GM19025 (cell line): Measurements from ENCODE around the gene NOP14.
"Not testable (repeated sequence)": the region's sequence is repeated elsewhere in the genome, so short reads cannot be mapped to it uniquely, and the experiment has no call there.

Source experiments
- ATAC-seq: cut with Tn5 transposase; IDR thresholded peaks from one replicate; pipeline ENCODE4 v1.9.1; 2021; ENCODE audit warnings: mild to moderate bottlenecking, low read depth, moderate library complexity; ENCODE audit not compliant: unreplicated experiment

The NOP14 gene

DNA sequence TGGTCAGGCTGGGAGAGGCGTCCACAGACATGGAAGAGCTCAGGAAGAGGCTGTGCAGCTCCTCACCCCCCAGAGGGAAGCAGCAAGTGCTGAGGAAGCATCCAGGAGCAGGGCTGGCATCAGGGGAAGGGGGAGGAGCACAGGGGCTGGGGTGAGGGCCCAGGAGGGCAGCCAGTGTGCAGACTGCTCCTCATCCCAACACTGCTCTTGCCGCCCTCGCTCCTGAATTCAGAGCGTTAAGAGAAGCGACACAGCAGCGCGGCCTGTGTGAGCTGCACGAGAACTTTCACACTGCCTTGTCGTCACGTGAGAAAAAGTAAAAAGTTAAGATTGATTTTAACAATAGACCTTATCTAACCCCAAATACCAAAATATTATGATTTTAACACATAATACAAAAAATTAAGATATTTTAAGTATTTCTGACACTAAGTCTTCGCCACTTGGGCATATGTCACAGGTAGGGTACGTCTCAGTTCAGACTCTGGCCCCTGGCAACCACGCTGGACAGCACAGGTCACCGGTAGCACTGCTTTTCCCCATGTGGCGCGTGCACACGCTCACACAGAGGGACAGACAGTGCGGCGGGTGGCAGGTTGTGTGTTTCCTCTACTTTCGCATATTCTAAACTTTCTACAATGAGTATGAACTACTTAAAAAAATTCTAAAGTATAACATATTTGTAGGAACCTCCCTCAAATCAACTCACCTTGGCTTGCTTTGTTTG is 19.7 kb downstream of the NOP14 start:
- no peak for ATAC-seq

DNA sequence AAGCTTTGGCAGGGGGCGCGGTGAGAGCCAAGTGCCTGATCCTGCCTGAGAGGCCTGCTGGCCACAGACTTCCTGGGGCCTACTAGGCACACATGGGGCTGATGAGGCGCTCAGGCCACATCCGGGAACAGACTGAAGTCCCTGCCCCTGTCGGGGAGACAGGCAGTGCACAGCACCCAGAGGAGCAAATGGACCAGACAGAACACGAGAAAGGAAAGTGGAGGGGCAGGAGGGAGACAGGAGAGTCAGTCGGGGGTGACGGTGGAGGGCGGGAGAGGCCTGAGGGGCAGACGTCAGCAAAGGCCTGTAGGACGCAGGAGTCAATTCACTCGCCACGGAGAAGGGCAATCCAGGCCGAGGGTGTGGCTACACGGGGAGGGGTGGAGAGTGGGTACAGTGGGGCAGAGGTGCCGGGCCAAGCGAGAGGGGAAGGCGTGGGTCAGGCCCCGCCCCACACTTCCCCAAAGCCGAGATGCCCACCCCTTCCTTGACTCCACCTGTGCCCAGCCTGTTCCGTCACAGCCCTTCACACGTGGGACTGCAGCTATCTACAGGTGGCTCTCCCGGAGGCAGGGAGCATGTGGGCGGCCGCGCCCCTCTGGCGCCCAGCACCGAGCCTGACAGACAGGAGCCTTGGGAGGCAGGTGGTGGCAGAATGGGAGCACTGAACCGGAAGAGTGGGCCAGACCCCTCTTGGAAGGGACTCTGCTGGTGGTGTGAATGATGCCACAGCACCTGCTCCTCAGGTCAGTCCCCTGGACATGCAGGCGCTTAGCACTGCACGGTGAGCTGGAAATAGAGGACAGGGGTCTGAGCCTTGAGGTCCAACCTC is 20.5 kb downstream of the NOP14 start:
- ATAC-seq = no peak

DNA sequence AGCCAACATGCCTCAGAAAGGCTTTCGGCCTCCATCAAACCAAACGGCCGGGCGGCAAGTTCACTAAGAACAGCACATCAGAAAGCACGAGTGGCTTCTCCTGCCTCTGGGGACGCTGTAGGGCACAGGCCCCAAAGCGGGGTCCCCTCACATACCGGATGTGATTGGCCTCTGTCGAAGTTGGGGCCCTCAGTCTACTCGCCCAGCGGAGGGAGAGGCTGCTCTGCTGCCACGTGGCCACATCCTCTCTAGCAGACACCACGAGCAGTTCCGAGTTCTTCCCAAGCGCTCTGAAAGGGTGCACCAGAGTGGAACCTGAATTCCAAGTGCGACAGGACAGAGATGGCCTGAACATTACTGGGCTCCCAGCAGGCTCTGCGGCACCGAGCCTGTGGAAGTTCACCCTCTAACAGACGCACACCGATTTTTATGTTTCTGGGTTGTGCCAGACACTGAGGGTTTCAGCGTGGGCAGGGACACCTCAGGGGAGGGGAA is 21.1 kb downstream of the NOP14 start:
- ATAC-seq = no peak

DNA sequence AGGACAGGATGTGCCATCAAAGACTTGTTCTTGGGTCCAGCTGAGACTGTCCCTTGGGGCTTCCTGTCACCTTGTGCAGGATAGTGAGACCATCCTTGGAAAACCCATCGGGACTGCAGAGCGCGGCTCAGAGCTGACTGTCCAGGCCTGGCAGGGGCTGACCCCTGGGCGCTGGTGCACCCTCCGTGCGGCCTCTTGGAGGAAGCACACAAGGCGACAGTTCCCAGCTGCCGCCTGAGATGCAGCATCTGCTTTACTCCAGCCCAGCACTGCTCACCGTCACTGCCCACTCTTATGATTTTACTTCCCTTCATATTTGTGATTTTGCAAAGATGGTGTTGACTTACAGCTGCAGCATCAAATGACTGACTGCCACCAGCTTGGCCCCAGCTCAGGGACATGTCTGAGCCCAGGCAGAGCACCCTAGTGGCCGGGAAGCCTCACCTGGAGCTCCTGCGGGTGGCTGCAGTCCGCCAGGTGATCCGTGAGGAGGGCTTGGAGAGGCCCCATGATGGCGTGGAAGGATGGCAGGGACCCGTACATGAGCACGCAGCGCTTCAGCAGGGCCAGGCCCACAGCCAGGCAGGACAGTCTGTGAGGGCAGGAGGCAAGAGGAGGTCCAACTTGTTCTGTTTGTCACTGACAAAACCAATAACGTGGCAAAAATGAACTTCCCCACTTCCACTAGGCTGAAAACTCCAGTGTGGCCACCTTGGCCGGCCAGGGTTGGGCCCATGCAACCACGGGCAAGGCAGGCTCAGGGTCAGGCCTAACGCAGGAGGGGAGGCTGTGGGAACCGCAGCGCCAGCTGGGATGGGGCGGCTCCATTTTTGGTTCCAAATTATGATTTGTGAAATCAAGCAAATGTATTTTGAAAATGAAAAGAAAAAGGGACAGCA is 21.8 kb downstream of the NOP14 start:
- no peak for ATAC-seq

DNA sequence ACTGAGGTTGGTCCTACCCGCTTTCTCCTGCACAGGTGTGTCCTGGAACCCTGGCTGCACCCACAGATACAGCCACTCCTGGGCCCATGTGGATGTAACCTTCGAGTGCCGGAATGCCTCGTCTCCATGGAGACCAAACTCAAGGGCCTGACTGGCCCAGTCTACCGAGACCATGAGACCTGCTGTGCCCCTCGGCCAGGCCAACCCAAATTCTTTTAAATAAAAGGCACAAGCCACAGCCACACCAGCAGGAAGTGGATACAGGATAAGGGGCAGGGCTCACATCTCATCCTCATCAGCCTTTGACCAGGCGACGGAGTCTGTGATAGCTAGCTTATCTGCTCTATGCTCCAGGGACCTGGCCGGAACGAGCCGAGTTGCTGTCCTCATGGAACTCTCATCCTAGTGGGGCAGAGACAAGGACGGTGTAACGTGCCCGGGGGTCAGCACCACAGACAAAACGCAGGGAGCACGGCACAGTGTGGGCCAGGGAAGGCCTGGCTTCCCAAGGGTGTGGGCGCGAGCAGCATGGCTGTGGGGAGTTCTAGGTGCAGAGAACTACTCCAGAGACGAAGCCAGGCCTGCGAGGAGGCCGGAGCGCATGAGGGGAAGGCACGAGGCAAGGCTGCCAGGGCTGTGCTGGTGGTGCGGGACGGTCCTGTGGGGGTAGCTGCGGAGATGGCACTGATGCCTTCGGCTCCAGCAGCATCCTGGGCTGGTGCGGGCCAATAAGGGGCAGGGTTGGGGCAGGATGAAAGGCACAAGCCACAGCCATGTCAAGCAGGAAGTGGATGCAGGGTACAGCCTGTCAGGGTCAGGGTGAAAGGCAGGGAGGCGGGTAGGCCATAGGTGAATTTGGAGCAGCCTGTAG is 22.7 kb downstream of the NOP14 start:
- ATAC-seq = no peak

DNA sequence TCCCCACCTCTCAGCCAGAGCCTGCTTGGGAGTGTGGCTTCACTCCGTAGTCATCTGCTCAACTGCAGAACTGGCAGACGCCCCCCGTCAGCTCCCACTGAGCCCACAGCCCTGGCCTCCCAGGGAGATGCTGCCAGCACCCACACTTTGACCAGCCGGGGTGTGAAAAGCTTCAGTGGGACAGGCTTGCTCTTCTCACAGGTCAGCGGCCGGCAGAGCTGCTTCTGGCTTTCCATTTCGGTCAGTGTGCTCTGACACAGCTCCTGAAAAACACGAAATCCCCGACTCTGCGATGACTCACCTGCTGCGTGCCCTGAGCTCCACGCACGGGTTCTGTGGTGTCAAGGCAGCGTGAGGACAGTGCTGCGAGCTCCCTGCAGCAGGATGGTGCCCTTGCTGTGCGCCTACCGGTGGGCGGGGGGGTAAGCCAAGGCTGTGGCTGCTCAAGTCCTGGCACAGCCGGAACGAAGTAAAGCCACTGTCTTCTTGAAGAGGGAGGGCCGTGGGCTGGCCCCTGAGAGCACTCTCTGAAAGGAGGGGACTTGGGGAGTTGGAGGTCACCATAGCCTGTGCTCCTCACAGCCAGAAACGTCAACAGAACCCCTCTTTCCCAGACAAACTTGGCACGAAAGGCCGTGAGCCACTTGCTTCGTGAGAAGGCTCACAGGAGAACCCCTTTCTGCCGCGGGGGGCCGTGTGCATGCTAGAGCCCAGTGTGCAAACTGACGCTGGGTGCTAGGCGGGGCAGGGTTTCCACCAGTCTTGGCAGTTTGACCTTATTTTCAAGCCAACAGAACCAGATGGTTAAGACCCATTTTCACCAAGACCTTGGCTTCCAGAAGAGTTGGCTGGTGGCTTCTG is 23.6 kb downstream of the NOP14 start:
- no peak for ATAC-seq

DNA sequence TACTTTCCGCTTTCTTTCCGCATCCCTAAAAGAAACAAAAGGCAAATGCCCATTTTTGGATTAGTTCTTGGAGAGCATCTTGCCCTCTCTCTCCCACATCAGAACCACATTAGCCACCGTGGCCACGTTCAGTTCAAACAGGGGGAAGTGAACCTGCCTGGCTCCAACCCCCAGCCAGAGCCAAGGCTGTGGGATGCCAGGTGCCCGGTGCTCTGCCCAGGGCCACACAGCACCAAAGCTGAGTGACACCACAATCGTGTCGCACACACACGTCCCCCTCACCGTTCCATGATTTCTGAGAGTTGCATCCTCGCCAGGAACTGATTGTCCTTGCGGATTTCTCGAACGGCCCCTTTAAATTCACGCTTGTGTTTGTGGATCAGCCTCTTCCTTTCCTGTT is 24.3 kb downstream of the NOP14 start:
- ATAC-seq = no peak

DNA sequence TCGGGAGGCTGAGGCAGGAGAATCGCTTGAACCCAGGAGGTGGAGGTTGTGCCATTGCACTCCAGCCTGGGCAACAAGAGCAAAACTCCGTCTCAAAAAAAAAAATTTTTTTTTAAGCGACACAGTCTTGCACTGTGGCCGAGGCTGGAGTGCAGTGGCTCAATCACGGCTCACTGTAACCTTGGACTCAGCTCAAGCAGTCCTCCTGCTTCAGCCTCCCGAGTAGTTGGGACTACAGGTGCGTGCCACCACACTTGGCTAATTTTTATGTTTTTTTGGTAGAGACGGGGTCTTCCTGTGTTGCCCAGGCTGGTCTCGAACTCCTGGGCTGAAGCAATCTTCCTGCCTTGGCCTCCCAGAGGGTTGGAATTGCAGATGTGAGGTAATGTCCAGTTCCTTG is 24.8 kb downstream of the NOP14 start:
- not testable (repeated sequence) for ATAC-seq

DNA sequence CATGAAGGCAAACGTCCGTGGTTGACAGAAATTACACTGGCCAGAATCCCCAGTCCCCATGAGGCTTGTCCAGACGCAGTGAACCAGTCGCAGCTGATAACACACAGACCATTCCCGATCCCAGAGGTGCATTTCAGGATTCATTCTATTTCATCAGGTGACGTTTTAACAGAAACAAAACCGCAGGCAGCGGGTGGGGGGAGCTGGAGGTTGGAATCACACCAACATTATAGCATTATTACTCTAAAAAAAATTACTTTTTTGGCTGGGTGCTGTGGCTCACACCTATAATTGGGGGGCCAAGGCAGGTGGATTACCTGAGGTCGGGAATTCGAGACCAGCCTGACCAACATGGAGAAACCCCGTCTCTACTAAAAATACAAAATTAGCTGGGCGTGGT is 25.2 kb downstream of the NOP14 start:
- ATAC-seq = no peak

DNA sequence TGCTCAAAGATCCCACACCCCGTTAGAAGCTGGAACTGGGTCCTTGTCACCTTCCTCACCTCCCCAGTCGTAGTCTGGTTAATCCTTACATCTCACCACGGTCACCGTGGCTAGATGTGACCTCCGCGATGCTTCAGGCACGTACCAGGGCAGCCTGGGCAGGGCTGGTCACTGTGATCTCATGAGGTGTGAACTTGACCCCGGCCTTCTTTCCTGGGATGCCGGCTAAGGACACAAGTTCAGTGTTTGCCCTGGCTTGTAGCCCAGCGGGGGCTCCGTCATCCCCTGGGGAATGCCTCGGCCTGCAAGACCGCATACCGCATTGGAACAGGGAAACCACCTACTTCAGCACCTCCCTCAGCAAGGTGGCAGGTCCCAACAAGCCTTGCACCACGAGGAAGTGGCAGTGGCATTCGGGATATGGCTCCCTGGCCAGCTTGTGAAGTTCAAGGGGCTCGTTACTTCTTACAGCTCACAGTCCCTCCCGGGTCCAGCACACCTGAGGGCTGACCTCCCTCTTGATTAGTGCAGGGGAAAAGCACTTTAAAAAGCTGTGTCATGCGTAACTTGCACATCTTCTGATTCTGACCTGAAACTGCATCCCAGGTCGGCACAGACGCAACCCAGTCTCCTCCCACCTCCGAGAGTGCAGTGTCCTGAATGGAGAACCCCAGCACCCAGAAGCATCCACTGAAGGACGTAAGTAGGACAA is 25.9 kb downstream of the NOP14 start:
- peak; percentile 27 for ATAC-seq

DNA sequence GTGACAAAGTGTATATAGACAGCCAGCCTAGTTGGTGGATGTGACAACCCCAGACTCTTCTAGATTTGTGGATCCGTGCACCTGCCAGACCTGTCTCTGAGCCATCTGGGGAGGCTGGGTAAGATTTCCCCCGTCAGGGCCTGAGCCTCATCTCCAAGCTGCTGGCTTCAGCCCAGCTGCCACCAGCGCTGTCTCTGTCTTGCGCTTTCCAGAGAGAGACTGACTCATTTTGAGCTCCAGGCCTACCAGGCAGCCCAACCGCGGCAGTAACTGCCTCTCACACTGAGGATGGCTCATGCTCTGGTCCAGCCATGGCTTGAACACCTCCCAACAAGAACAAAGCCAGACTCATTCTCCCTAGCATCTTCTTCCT is 26.4 kb downstream of the NOP14 start:
- no peak for ATAC-seq

DNA sequence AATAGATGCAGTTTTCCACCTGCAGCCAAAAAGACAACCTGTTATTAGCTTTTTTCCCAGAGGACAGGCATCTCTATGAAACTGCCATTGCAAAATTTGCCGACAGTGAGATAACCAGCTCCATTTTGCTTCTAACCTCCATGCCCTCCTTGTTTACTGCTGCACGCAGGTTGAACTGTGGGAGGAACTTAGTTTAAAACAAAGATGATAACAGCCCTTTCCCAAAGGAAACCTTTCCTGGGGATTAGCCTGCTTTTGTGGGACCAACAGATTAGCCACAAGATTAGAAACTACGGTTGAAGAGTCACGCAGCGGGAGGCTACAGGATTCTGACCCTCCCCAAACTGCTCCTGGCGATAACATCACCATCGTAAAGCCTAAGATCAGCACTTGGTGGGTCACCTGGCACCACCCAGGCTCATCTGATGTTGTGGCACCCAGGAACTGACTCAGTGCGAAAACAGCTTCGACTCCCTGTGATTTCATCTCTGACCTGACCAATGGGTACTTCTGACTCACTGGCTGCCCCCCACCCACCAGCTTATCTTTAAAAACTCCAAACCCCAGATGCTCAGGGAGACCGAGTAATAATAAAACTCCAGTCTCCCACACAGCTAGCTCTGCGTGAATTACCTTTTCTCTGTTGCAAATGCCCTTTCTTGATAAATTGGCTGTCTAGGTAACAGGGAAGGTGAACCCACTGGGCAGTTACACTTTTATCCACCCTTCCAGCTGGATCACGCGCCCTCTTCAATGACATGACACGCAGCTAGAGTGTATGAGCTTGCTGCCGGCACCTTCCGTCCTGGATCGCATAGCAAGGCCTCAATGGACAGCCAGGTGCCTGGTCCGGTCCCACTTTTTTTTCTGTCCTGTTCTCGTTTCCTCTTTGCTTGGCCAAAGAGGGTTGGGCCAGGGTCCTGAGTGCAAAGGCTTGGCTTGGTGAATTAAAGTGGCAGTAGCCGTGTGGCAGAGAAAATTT is 27.2 kb downstream of the NOP14 start:
- no peak for ATAC-seq

DNA sequence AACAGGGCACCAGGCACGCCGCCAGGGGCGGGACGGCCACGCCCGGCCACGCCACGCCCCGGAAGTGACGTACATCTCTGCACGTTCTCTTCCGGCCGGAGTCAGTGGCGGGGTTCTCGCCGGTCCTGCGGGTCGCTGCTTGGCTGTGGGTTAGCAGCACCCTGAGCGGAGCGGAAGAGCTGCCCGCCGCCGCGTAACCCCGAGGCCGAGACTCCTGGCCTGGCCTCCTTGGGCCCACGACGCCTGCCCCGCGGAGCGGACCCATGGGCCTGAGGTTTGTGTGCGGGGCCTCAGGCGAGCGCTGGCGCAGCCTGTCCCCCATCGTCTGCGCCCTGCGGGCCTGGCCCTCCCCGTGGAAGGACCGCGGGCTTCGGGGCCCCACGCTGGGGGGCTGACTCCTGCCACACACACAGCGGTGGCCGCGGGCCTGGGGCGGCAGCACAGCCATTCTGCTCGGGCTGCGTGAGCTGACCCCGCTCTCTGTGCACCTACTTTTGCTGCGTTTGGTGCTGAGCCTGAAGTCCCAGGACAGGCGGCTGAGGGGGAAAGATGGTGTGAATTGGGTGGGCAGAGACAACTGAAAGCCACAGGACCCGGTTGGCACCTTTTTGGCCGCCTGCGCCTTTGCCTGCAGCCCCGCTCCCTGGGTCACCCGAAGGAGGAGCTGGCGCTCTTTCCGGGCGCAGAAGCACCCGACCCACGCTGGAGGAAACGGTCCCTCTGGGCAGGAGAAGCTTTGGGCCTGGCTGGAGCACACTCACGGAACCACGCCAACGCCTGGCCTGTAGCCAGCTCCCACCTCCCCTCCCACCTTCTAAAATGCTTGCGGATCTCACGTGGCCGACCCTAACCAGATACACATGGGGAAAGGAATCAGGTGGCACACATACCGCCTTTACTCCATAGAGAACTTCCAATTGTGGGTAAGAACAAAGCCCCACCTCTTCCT is 28.1 kb downstream of the NOP14 start:
- peak; percentile 44 for ATAC-seq

DNA sequence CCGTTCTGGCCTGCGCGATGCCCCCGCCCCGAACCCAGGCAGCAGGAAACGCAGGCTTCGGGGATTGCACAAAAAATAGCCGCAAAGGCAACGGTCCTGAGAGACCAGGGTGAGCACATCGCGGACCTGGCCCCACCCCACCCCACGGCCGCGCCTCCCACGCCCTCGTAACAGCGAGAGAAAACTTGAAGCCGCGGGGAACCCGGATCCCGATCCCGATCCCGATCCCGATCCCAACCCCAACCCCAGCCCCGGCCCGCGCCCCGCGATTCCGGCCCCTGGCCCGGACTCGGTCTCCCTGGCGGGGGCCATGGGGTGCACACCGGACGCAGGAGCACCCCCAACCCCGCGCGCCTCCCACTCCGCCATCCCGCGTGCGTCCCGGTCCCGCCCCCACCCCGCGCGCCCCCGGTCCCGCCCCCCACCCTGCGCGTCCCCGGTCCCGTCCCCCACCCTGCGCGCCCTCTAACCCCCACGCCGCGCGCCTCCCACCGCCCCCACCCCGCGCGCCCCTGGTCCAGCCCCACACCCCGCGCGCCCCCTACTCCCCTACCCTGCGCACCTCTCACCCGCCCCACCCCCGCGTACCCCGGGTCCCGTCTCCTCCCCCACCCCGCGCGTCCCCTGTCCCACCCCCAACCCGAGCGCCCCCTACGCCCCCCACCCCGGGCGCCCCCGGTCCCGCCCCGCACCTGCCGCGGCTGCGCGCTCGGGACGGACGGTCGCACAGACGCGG is 29.0 kb downstream of the NOP14 start:
- no peak for ATAC-seq

DNA sequence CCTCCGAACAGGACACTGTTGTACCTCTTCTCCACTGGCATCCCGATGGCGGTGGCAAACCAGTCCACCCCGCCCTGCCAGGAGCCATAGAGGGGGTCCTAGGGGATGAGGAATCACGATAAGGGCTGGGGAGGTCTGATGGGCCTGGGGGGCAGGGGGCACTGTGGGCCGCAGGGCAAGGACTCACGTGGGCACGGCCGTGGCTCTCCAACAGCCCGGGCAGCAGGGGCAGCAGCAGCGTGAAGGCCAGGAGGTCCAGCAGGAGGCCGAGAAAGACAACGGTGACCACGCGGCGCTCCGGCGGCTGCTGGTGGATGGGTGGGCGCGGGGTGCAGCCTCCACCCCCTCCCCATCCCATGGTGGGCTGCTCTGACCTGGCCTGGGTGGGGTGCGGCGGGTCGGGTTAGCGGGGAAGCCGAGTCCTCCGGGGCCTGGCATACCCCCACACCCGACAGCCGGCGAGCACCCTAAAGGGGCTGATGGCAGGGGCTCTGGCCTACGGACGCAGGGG is 29.6 kb downstream of the NOP14 start:
- no peak for ATAC-seq
